Measurements from ENCODE around the gene LYZ. TPM values are rescaled to one million over a fixed set of nuclear protein-coding genes. Genes with fewer than 3 reads are reported as not detected.

The LYZ gene
- total RNA-seq, 1 experiment from 2014 or later = not detected

DNA sequence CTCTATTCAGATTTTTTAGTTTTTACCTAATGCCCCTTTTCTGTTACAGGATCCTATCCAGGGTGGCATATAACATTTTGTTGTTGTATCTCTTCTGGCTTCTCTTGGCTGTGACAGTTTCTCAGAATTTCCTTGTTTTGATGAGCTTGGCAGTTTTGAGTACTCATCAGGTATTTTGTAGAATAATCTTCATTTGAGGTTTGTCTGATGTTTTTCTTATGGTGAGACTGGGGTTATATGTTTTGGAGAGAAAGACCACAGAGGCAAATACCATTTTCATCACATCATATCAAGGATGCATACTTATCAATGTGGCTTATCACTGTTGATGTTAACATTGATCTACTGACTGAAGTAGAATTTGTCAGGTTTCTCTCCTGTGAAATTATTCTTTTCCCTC is 14.0 kb upstream of the LYZ start:
- peaks cover 4% of the 10 kb centered on the region for H3K23me2 ChIP-seq (ENCODE audit: insufficient read length, low read depth, low read length, poor library complexity, severe bottlenecking)
- Mint-ChIP-seq H3K9me3 (no peaks in the 10 kb centered on the region), H3K4me3 (no peak overlapping the region), H3K27me3 (ENCODE audit: low read depth) (no peaks in the 10 kb centered on the region), H3K4me1 (peaks cover 36 to 37% of the 10 kb centered on the region in 2 experiments), H3K36me3 (ENCODE audit: insufficient read depth in 1 of 3, low read depth in 3 of 3) (no peaks in the 10 kb centered on the region), H3K27ac (no peak overlapping the region; a peak in 1 of 7 replicates)
- TF ChIP-seq, protein P1, sequence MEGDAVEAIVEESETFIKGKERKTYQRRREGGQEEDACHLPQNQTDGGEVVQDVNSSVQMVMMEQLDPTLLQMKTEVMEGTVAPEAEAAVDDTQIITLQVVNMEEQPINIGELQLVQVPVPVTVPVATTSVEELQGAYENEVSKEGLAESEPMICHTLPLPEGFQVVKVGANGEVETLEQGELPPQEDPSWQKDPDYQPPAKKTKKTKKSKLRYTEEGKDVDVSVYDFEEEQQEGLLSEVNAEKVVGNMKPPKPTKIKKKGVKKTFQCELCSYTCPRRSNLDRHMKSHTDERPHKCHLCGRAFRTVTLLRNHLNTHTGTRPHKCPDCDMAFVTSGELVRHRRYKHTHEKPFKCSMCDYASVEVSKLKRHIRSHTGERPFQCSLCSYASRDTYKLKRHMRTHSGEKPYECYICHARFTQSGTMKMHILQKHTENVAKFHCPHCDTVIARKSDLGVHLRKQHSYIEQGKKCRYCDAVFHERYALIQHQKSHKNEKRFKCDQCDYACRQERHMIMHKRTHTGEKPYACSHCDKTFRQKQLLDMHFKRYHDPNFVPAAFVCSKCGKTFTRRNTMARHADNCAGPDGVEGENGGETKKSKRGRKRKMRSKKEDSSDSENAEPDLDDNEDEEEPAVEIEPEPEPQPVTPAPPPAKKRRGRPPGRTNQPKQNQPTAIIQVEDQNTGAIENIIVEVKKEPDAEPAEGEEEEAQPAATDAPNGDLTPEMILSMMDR (conservative IDR thresholded peaks at IDR 0.05) = no peak
- H3K79me1 ChIP-seq (ENCODE audit: insufficient read depth, low read depth, low read length, poor library complexity, severe bottlenecking) = no peaks in the 10 kb centered on the region
- no peaks in the 10 kb centered on the region for H3K27me3 ChIP-seq (ENCODE audit: insufficient read depth, low read length)
- H2BK20ac ChIP-seq (ENCODE audit: low read depth, low read length, poor library complexity, severe bottlenecking) = no peak overlapping the region
- no peak overlapping the region for H2BK15ac ChIP-seq (ENCODE audit: low read depth, low read length)
- H3K4me1 ChIP-seq (ENCODE audit: insufficient read depth, low read length) = peaks cover 10% of the 10 kb centered on the region; the same call in 1 of the 2 replicates
- no peak overlapping the region for H2BK5ac ChIP-seq (ENCODE audit: insufficient read length, low read length)
- no peaks in the 10 kb centered on the region for H3K79me2 ChIP-seq (ENCODE audit: insufficient read depth, low read length)
- H4K91ac ChIP-seq (ENCODE audit: insufficient read length, low read depth, low read length) = no peak overlapping the region
- H3T11ph ChIP-seq (ENCODE audit: low read length) = no peak overlapping the region
- H2AK5ac ChIP-seq (ENCODE audit: insufficient read length, low read length) = no peak overlapping the region
- H2BK120ac ChIP-seq (ENCODE audit: low read depth, low read length, poor library complexity, severe bottlenecking) = no peak overlapping the region
- no peak overlapping the region for H4K8ac ChIP-seq (replicated peaks; ENCODE audit: insufficient read length, low read depth, low read length)
- H3K27ac ChIP-seq (ENCODE audit: insufficient read length, low read depth, low read length) = no peak overlapping the region
- no peak overlapping the region for H3K23ac ChIP-seq (ENCODE audit: insufficient read length, low read depth, low read length)
- no peak for DNase-seq
- H2BK12ac ChIP-seq (ENCODE audit: insufficient read length, low read depth, low read length) = no peak overlapping the region
- H3K56ac ChIP-seq (ENCODE audit: insufficient read length, low read depth, low read length) = no peak overlapping the region
- H3K4me2 ChIP-seq (ENCODE audit: insufficient read depth, insufficient read length, low read length) = no peak overlapping the region
- no peak overlapping the region for H3K9ac ChIP-seq (ENCODE audit: extremely low read depth, insufficient read length, low read length)
- no peak overlapping the region for H2AFZ ChIP-seq (ENCODE audit: low read length)
- no peak overlapping the region for H4K5ac ChIP-seq (ENCODE audit: insufficient read length, low read depth, low read length)
- H3K4ac ChIP-seq (ENCODE audit: low read depth, low read length) = no peak overlapping the region
- H4K20me1 ChIP-seq (ENCODE audit: control insufficient read depth, insufficient read depth, insufficient read length) = no peaks in the 10 kb centered on the region
- H3K18ac ChIP-seq (ENCODE audit: insufficient read length, low read depth, low read length) = no peak overlapping the region
- H3K14ac ChIP-seq (ENCODE audit: insufficient read depth, low read length) = no peak overlapping the region
- H3K9me3 ChIP-seq (ENCODE audit: control insufficient read depth, low read depth, low read length) = no peaks in the 10 kb centered on the region
